Bone marrow (tissue), 2 donors: ENCODE measurements around the gene TSPOAP1.
A peak's percentile ranks its signal among the peaks of the same experiment; 100 is the strongest.

Experiments
- DNase-seq, 2 donors: peaks; one replicate each; lab custom pipeline; 2025; lab: John Stamatoyannopoulos, UW

The TSPOAP1 gene

DNA sequence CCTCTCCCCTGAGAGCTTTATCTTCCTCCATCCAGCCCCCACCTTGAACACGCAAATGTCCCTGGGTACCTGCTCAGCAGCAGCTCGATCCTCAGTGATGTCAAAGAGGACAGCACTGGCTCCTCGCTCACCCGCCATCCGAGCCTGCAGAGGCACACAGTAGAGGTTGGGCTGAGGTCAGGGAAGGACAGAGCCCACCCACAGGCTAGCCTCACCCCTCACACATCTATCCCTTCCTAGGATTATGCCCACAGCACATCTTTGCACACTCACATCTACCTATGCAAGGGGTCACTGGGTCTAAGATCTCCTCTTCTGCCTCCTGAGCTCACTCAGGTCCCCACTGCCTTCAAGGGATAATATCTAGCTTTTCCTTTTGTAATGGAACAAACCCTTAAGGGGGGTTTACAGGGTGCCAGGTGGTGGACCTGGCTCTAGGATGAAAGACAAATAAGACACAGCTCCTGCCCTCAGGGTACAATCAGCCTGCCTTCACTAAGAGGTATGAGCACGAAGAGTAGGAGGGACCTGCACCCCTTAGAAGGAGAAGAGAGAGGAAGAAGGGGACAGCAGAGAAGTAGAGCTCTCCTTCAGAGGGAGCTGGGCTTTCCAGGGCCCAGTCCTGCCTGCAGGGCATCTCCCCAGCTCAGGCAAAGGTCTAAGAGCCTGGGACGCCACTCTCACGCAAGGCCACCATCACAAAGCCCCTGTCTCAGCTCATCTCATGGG, 35.0 kb upstream of the TSPOAP1 start:
- DNase-seq = no peak

DNA sequence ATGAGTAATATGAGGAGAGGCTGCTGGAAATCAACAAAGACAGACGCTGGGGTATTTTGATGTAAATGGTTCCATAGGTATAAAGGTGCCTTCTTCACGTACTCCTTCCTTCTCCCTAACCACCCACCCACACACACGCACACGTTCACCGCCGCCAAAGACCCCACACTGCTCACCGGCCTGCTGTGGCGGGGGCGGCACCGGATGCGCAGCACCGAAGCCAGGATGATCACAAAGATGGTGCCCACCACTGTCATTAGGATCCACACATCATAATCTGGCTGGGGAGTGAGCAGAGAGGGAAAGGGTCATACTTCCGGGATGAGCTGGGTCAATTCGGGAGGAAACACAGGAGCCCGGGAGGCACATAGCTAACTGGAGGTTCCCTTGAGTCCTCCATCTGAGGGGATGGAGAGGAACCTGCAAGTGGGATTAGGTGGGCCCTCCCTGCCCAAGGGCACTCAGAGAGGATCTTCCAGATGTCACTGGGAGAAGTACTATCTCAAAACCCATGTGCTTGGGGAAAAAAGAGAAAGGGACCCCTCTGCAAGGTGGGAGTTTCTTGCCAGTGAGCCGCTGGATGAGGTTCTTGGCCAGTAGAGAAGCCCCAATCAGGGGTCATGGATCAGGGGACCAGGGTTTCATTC, 33.9 kb upstream of the TSPOAP1 start:
- no peak for DNase-seq

DNA sequence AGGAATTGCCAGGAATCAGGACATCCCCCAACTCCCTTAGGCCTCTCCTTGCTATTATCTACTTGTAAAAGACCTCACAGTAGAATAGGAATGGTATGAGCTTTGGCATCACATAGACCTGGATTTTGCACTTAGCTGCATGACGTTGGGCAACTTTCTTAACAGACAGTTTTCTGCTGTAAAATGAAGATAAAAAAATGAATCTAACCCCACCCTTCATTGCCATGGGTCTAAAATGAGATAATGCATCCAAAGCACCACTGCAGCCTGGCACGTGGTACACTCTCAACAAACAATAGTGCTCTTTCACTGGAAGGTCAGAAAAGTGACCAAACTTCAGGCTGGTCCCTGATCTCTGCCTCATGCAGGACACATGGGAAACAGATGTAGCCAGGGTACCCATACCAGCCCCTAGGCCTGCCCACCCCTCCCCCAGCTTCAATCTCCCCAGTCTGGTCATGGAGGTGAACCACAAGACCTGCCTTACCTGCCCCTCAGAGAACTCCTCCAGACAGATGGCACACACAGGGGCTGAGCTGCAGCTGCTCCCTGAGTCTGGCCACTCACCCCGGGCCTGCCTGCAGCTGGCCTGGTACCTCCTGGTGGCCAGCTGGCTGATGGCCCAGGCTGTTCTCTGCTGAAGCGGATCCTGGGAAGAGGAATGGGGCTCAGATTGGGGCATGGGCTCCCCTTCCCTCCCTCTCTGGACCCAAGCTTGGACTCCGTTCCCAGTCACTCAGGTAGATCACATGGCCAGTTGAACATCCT, 31.9 kb upstream of the TSPOAP1 start:
- no peak for DNase-seq

DNA sequence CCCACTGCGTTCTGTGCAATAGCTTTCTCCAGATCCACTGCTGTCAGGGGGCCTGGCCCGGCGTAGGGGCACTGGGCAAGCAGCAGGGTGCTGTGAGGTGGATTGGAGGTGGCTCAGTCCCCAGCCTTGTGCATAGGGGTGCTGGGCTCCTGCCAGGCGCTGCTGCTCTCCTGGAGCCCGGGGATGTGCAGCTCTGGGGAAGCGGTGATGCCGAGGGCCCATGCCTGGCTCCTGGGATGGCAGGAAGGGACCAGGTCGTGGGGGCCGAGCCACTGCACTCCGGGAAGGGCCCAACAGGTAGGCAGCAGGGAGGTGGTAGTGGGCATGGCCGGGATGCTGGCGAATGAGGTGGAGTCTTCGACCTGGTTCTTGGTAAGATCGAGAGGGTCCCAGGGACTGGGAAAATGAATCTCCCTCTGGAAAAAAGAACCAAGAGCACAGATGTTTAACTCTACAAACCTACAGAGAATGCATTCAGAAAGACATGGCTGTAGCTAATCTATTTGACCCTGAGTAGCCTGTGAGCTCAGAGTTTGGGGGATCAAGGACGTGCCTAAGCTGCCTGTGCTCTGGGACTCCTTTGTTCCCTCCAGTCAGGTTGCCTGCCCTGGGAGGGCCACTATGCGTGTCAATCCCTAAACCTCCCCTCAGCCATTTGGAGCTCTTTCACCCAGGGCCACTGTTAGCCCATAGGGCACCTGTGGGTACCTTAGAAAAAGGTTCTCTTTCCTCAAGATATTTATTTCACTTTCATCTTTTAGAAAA, 30.0 kb upstream of the TSPOAP1 start:
- no peak for DNase-seq

DNA sequence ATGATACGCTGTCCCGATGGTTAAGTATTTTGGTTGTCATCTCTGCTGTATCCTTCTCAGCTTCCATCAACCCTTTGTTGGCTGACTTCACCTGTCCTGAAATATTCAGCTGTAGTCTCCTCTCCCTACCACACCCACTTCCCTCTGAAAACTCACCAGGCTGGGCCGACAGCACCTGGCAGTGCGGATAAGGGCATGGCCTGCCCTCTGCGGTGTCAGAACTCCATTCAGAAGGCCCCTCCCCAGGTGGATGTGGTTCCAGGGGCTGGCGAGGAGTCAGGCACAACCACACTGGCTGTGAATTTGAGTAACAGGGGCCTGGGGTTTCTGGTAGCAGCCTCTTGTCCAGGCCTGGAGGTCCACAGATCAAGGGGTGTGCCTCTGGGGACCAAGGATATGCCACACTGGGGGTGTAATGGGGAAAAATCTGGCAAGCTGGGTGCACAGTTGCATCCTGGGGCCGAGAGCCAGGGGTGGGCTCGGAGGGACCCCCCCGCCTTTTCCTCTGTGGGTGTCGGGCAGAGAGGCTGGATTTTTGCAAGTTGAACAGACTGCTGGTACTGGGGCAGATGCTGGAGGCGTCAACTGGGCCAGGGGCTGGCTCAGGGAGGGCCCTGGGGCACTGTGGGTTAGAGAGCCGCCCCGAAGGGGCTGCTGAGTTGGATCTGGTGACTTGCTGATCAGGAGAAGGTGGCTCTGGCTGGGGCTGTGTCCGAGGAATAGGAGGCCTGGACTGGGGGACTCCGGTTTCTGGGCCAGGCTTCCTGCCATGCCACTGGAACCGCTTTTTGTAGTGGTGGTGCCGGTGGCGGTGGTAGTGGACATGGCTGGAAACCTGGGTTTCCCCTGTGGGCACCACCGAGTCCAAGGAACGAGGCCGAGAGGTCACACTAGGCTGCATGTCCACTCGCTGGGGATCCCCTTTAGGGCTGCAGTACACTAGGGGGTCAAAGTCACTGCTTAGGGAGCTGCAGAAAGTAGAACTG, 29.0 kb upstream of the TSPOAP1 start:
- no peak for DNase-seq

DNA sequence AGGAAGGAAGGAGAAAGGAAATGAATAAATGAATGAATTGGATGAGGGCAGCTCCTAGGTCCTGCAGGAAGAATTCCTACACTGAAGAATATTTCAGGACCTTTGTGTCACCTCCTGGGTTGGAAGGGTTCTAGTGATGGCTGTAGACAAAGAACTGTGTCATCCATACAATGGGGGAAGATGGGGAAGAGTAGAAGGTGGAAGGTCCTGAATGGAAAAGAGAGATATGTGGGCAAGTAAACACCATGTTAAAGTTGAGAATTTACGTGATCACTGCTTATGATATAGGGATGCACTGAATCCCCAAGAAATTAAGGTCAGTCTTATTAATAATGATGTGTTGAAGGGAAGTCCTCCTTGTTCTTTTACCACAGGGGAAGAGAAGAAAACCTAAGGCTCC, 27.6 kb upstream of the TSPOAP1 start:
- DNase-seq = no peak

DNA sequence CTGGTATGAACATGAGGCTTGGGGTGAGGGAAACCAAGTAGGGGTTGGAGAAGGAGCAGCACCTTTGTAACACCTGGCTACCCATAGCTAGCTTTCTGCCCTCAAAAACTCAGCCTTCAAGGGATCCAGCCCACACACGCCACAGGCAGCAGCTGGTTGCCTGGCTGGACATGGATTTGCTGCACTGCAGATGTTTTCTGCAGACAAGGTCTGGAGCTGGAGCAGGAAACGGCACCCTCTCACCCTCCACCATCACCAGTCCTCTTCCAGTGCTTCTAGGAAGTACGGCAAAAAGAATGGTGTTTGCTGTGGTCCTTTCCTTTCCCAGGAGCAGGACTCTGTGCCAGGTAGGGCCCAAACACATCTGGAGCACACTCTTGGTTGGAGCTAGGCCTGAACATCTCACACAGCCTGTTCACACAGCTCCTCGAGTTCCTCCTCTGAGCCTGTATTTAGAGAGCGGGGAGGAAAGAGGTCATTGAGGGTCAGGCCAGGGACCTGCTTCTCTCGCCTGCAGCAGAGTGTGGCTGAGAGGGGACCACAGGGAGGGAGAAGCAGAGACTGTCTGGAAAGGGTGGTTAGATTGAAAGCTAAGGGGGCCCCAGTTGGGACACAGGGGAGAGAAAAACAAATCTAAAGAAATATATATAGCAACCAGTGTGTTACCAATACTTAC, 26.1 kb upstream of the TSPOAP1 start:
- no peak for DNase-seq

DNA sequence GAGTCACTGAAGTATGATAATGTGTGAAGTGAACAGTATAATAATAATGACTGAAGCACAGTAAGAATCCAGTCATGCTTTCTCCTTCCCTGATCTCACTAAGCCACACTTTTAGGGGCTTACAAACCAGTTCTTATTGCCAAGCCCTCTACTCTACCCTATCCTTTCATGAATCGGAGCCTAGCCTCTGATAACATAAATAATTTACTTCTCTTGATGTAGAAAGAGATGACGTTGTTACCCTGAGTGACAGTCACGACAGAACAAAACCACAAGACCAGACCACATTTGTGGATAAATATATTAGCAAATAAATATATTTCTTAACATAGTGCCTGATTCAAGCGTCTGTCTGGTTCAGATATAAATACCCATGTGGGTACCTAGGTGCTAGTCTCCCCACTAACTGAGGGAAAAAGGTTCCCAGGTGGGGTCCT, 24.8 kb upstream of the TSPOAP1 start:
- no peak for DNase-seq

DNA sequence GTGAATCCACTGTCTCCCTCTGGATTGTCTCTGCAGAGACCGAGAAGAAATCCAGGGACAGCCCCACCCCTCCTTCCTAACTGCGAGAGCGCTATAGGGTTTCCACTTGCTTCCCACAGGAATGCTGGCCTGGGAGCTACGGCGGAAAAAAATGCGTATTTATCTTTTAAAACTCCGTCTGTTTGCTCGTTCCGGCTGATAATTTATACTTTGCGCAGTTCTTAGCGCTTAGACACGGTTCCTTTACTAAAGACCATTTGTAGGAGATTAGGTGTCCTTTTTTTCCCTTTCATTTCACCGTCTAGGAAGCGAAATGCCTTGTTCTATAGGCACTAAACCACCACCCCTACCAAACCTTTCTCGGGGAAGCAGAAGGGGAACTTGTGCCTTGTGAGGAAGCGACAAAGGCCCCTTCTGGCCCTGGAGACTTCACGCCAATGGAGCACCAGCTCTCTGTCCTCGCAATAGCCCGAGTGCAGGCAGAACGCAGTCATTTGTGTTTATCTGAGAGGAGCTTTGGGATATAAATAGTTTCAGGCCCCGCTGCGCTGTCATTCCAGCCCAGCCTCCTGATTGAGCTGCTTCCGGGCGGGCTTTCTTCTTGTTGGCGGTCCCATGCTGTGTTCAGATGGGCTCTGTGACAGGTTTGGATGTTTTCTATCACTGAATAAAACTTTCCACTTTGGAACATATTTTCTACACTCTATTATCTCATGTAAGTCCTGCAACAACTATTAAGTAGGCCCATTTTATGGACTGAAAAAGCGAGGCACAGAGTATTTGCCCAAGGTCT, 24.2 kb upstream of the TSPOAP1 start:
- peak in 1 of 2 donors; percentile 47 for DNase-seq

DNA sequence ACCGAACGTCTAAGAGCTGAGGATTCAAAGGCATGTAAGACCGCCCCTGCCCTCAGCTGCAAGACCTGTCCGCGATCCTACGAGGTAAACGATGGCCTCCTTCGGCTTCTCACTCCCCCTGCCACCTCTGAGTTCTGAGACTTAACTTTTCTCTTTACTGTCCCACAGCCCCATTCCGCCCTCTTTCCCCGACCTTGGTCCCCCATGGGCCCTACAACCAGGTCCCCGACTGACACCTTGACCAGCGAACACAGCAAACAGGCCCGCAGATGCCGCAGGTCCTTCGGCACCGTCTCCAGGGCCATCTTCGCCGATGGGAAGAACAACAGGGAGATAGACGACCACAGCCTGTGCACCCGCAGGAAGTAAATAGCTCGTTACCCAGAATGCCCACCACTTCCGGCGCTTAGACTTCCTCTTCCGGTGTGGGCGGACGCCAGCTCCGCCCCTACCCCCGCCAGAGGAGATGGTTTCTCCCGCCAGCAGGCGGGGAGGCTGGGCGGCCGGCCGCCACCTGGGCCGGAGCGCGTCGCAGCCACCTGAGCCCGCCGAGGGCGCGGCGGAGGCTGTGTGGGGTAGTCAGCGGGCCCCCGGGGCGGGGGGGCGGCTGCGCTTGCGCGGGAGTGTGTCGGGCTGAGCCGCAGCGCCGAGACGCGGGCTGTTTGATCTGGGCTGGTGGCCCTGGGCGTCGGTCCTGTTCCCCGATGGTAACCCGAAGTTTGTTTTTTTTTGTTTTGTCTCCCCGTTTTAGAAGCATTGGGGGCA, 23.4 kb upstream of the TSPOAP1 start, which contains the start of gene SUPT4H1:
SUPT4H1 (minus strand) TSS at position 371 of the 765 bp plus-strand sequence; CDS start at position 305, 66 bp downstream.
- DNase-seq = peak; percentile 74 to 90

DNA sequence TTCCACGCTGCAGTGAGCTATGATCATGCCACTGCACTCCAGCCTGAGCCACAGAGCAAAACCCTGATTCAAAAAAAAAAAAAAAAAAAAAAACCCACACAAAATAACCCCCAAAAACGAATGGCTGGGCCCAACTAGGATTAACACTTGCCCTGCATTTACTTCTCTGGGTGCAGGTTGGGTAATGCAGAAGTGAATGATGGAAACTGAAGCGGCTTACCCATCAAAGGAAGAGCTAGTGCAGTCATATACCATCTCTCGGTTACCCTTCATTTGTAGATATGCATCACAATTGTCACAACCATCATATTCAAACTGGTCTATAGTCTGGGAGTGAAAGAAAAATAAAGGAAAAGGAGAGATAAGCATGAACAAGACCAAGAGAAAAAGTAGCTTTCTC, 22.6 kb upstream of the TSPOAP1 start:
- no peak for DNase-seq

DNA sequence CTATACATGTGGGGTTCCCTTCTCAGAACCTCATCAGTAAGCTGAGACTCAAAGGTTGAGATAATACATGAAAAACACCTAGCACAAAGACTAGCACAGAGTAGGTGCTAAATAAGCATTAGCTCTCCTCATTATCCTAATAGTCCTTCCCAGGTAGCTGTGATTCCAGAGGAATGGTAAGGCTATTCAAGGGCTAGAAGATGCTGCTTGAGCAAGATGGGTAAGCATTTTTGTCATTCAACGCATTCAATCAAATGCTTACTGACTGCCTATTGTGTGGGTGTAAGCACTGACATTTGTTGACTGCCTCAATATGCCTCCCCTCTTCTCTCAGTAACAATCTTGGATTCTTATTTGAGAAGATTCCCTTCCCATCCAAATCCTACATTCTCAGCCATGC, 19.4 kb upstream of the TSPOAP1 start:
- no peak for DNase-seq

DNA sequence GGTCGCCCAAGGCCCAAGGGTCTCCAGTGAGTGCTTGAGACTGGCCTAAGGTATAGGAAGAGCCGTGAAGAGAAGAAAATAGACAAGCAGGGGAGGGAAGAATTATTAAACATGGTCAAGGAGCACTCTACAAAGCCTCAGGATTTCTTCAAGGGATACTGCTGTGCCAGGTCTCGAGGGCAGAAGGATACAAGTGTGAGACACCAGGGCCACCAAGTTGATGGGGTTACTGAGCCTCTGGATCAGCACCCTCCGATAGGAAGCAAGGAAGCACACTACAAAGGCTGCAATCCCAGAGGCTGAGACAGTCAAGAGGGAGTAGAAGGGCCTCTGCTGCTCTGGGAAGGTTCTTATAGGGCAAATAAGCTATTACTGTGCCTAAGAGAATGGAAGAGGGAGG, 16.9 kb upstream of the TSPOAP1 start:
- DNase-seq = no peak

DNA sequence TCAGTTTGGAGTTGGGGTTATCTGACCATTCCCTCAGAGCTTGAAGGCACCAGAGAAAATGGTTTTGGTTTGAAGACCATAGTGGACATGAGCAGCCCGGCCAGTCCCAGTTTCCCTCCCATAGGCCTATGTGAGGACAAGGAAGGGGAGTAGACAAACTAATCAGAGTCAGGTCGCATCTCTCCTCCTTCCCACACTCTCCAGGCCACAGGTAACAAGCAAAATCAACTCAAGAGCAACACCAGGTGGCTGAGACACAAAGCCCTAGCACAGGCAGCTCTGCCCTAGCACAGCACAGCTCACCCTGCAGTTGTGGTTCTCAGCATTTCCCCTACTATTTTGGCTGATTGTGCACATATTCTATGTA, 16.2 kb upstream of the TSPOAP1 start:
- peak in 1 of 2 donors; percentile 22 for DNase-seq

DNA sequence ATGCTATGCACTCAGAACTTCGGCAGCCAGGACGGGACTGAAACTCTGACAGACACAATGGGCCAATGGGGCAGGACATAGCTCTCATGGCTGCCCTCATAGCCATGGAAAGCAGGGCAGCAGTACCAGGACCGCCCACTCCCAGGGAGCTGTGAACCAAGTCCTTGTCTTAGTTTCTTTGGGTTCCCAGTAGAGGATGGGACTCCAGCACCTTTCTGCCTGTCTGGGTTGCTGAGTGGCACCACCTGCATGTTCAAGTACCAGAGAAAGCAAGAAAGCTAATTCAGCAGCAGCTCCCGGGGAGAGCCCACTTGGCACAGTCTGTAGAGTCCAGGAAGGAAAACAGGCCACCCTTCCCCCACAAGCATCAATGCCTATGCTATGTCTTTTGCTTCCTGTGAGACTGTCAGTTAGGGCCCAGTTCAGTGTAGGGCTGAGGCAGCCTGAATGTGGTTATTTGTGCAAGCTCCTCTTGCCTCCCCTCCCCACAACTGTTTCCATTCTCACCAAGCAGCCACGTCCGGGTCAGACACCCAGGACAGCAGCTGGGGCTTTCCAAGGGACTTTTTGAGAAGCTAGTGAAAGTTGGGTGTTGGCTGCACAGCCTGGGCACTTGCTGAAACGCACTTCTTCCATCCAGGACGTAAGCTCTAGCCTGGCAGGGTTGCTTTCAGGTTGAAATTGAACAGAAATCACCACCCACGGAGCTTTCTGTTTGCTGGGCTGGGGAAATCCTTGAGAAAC, 15.6 kb upstream of the TSPOAP1 start:
- DNase-seq = peak; percentile 45 to 94

DNA sequence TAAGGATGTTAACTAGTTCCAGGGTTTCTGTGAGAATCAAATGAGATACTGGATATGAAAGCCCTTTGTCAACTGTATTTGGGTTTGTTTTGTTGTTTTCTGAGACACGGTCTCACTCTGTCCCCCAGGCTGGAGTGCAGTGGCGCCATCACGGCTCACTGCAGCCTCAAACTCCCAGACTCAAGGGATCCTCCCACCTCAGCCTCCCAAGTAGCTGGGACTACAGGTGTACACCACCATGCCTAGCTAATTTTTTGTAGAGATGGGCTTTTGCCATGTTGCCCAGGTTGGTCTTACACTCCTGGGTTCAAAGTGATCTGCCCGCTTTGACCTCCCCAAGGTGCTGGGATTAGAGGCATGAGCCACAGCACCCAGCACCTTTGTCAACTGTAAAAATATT, 14.5 kb upstream of the TSPOAP1 start:
- no peak for DNase-seq

DNA sequence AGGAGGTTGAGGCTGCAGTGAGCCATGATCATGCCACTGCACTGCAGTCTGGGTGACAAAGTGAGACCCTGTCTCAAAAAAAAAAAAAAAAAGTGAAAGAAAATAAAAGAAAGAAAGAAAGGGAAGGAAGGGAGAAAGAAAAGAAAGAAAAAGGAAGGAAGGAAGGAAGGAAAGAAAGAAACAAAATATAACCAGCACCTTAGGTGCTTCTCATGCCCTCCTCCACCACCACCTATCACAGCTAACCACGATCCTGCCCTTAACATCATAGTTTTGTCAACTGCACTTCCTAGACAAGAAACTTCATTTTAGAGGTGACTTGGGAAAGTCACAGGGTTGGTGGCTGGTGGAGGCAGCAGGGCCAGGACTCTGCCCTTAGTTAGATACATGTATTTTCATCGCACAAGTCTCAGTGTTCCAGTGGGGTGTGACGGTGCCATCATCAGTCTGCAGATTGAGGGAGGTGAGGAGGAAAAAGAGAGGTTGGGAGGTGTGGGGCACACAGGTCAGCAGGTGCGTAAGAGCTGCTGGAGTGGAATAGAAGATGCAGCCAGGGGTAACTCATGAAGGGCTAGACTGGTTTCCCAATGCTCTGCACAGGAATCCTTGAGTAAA, 13.4 kb upstream of the TSPOAP1 start:
- no peak for DNase-seq
